Measurements from ENCODE around the gene SPTBN1. TPM values are rescaled to one million over a fixed set of nuclear protein-coding genes. Genes with fewer than 3 reads are reported as not detected.
A peak's percentile ranks its signal among the peaks of the same experiment; 100 is the strongest.

SPTBN1 gene
- total and polyA plus RNA-seq, 2 of the 13 experiments (the other 11 are each of a cell fraction or from before 2014, with no cell fraction given), result 123 to 299 TPM

DNA sequence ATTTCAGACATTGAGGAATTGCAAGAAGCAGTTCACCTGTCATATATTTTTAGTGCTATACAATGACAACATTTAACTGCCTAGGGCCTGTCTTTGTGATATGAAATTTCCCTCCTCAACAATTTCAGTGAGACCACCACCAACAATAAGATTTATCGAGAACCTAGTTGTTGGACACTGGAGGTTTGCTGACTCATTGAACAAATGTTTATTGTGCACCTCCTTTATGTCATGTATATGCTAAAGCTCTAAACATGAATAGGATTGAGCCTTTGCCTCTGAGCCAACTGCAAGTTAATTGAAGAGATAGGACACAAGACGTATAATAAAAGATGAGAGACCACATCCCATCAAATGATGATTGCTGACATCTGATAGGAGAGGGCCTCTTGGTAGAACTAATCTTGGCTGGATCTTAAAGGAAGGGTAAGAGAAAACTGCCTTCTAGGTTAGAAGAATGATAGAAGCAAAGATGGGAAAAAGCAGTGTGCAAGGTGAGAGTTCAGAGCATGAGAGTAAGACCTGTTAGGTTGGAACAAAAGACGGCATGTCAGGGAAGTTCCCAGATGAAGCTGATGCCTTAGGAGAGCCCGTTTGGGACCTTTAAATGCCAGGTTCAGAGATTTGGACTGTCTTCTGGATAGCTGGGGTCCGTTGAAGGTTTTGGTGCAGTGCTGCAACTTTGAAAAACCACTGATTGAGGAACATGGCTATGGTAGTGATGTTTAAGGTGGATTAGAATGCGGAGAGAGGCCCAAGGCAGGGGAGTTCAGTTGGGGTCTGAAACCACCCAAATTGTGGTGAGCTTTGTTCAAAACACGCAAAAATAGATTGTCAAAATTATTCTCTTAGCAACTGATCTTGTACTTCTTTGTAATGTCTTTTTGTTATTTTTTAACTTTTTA is 134.3 kb downstream of the SPTBN1 start:
- no peak for FAIRE-seq
- Histone ChIP-seq H3K27ac (ENCODE audit: extremely low read length, insufficient read depth, low read length) (peak overlapping the region; percentile 92), H3K36me3 (replicated peaks in 1 of 2; ENCODE audit: control insufficient read depth in 1 of 2, insufficient read depth in 2 of 2, low read length in 2 of 2) (peaks cover 17 to 44% of the 10 kb centered on the region in 2 experiments), H3K4me3 (replicated peaks in 1 of 3; ENCODE audit: insufficient read depth in 1 of 3, low read depth in 2 of 3, low read length in 3 of 3) (peak overlapping the region in 1 of 3 experiments; percentile 55; a peak in 1 of 6 replicates), H3K4me1 (ENCODE audit: insufficient read depth, low read length) (peaks cover 88% of the 10 kb centered on the region), H2AFZ (ENCODE audit: low read length) (no peak overlapping the region), H3K79me2 (ENCODE audit: insufficient read depth, low read length) (peaks cover 99% of the 10 kb centered on the region), H4K20me1 (ENCODE audit: insufficient read depth, low read length) (peaks cover 58% of the 10 kb centered on the region), H3K27me3 (ENCODE audit: control insufficient read depth in 1 of 2, insufficient read depth in 2 of 2, low read length in 2 of 2) (no peaks in the 10 kb centered on the region), H3K9ac (ENCODE audit: insufficient read depth, low read depth, low read length) (peak overlapping the region; percentile 46), H3K9me3 (ENCODE audit: low read length) (no peaks in the 10 kb centered on the region), H3K4me2 (ENCODE audit: low read depth, low read length) (peak overlapping the region; percentile 75)
- DNase-seq (ENCODE audit: low spot score), result no peak
- ChIA-PET CTCF (ENCODE audit: low intra/inter-chr PET ratio, low total read pairs) (interaction anchor here (1.3 kb wide), 1 partner anchor 11 kb away, joined by 3 read pairs; no protein-coding TSS in a partner anchor), POLR2A (interaction anchor here (0.8 to 3.0 kb wide), 15 partner anchors 9 to 37 kb away, joined by 3 to 42 read pairs (median 5); no protein-coding TSS in a partner anchor)
- in situ Hi-C loops (cut with HindIII; ENCODE audit: extremely low pct_ligation_motif_present, low pct_unique_long_range_greater_than_20kb), result no loop called here
- intact Hi-C loops (cut with micrococcal nuclease; ENCODE audit: unreplicated experiment), result no loop called here
- 78% methylated on average over 7 of the region's 7 CpGs for WGBS (ENCODE audit: low lambda C conversion rate)
- no peak for ATAC-seq
- TSS peak; percentile 6 for BruUV-seq (replicated peaks)
- TF ChIP-seq HNF4G (IDR thresholded peaks at IDR 0.05; ENCODE audit: borderline replicate concordance, low read depth, low read length), result no peak
- TF ChIP-seq HNF4G (CRISPR knock-in tag; IDR thresholded peaks at IDR 0.05; ENCODE audit: borderline replicate concordance, low read depth), result no peak
- TF ChIP-seq RBM22 (optimal IDR thresholded peaks at IDR 0.05; ENCODE audit: low read length), result peak; percentile 94
- TF ChIP-seq SIN3A (IDR thresholded peaks at IDR 0.05; ENCODE audit: borderline replicate concordance, low read depth, low read length), result no peak
- no peak for TF ChIP-seq REXO4 (CRISPR knock-in tag; IDR thresholded peaks at IDR 0.05; ENCODE audit: borderline replicate concordance)
- no peak for TF ChIP-seq SOX6 (IDR thresholded peaks at IDR 0.05)
- no peak for TF ChIP-seq SOX6 (CRISPR knock-in tag; IDR thresholded peaks at IDR 0.05)
- 0 out of 2 replicates have a peak, but pooled peaks have one; percentile 16 for TF ChIP-seq RFX3 (CRISPR knock-in tag; IDR thresholded peaks at IDR 0.05)
- TF ChIP-seq, protein P1, sequence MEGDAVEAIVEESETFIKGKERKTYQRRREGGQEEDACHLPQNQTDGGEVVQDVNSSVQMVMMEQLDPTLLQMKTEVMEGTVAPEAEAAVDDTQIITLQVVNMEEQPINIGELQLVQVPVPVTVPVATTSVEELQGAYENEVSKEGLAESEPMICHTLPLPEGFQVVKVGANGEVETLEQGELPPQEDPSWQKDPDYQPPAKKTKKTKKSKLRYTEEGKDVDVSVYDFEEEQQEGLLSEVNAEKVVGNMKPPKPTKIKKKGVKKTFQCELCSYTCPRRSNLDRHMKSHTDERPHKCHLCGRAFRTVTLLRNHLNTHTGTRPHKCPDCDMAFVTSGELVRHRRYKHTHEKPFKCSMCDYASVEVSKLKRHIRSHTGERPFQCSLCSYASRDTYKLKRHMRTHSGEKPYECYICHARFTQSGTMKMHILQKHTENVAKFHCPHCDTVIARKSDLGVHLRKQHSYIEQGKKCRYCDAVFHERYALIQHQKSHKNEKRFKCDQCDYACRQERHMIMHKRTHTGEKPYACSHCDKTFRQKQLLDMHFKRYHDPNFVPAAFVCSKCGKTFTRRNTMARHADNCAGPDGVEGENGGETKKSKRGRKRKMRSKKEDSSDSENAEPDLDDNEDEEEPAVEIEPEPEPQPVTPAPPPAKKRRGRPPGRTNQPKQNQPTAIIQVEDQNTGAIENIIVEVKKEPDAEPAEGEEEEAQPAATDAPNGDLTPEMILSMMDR (CRISPR knock-in tag; IDR thresholded peaks at IDR 0.05), result no peak
- TF ChIP-seq, protein P2, sequence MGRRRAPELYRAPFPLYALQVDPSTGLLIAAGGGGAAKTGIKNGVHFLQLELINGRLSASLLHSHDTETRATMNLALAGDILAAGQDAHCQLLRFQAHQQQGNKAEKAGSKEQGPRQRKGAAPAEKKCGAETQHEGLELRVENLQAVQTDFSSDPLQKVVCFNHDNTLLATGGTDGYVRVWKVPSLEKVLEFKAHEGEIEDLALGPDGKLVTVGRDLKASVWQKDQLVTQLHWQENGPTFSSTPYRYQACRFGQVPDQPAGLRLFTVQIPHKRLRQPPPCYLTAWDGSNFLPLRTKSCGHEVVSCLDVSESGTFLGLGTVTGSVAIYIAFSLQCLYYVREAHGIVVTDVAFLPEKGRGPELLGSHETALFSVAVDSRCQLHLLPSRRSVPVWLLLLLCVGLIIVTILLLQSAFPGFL (CRISPR knock-in tag; IDR thresholded peaks at IDR 0.05), result no peak
- TF ChIP-seq, protein P3, sequence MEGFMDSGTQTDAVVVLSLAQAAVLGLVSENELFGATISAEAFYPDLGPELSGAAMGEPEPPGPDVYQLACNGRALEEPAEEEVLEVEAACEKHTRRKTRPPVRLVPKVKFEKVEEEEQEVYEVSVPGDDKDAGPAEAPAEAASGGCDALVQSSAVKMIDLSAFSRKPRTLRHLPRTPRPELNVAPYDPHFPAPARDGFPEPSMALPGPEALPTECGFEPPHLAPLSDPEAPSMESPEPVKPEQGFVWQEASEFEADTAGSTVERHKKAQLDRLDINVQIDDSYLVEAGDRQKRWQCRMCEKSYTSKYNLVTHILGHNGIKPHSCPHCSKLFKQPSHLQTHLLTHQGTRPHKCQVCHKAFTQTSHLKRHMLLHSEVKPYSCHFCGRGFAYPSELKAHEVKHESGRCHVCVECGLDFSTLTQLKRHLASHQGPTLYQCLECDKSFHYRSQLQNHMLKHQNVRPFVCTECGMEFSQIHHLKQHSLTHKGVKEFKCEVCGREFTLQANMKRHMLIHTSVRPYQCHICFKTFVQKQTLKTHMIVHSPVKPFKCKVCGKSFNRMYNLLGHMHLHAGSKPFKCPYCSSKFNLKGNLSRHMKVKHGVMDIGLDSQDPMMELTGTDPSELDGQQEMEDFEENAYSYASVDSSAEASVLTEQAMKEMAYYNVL (CRISPR knock-in tag; IDR thresholded peaks at IDR 0.05; ENCODE audit: borderline replicate concordance), result no peak
- no peak for TF ChIP-seq SP4 (CRISPR knock-in tag; IDR thresholded peaks at IDR 0.05)
- no peak for TF ChIP-seq ZNF431 (CRISPR knock-in tag; IDR thresholded peaks at IDR 0.05; ENCODE audit: borderline replicate concordance, low read depth)
- no peak for TF ChIP-seq SP2 (CRISPR knock-in tag; IDR thresholded peaks at IDR 0.05)
- TF ChIP-seq, protein P4, sequence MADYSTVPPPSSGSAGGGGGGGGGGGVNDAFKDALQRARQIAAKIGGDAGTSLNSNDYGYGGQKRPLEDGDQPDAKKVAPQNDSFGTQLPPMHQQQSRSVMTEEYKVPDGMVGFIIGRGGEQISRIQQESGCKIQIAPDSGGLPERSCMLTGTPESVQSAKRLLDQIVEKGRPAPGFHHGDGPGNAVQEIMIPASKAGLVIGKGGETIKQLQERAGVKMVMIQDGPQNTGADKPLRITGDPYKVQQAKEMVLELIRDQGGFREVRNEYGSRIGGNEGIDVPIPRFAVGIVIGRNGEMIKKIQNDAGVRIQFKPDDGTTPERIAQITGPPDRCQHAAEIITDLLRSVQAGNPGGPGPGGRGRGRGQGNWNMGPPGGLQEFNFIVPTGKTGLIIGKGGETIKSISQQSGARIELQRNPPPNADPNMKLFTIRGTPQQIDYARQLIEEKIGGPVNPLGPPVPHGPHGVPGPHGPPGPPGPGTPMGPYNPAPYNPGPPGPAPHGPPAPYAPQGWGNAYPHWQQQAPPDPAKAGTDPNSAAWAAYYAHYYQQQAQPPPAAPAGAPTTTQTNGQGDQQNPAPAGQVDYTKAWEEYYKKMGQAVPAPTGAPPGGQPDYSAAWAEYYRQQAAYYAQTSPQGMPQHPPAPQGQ (CRISPR knock-in tag; IDR thresholded peaks at IDR 0.05; ENCODE audit: borderline replicate concordance), result 0 out of 2 replicates have a peak, but pooled peaks have one; percentile 53
- TF ChIP-seq PAF1 (CRISPR knock-in tag; IDR thresholded peaks at IDR 0.05), result no peak; the same call in 1 of the 2 replicates
- TF ChIP-seq MTF1 (CRISPR knock-in tag; IDR thresholded peaks at IDR 0.05), result no peak
